Stimulated activated CD4-positive, alpha-beta T cell treated with anti-CD3 and anti-CD28 coated beads, Interleukin-4, amount 100 ng/mL, for 1 hour (primary cell): Measurements from ENCODE around the gene SOST.
A peak's percentile ranks its signal among the peaks of the same experiment; 100 is the strongest.

Source experiments
- DNase-seq: peaks from one replicate; pipeline ENCODE4 v3.0.0-alpha.2; 2020

SOST gene

GRCh38 chr17:43740541-43740940 lies 18.1 kb downstream of the SOST start:
- no peak for DNase-seq

GRCh38 chr17:43737722-43738121 lies 20.9 kb downstream of the SOST start:
- no peak for DNase-seq

- no peak for DNase-seq
These were observed 22.2 kb downstream of the SOST start for GRCh38 chr17:43736389-43736788.

- DNase-seq, result no peak
These were observed 24.2 kb downstream of the SOST start for GRCh38 chr17:43734376-43734775.

GRCh38 chr17:43733956-43734355 lies 24.6 kb downstream of the SOST start:
- DNase-seq, result no peak

GRCh38 chr17:43732958-43733357 lies 25.6 kb downstream of the SOST start:
- DNase-seq, result no peak

- no peak for DNase-seq
These were observed 30.5 kb downstream of the SOST start for GRCh38 chr17:43728081-43728480.

- DNase-seq, result no peak
These were observed 34.8 kb downstream of the SOST start for GRCh38 chr17:43723697-43724359.

- DNase-seq, result no peak
These were observed 35.5 kb downstream of the SOST start for GRCh38 chr17:43722870-43723665.

GRCh38 chr17:43722269-43722619 lies 36.3 kb downstream of the SOST start:
- no peak for DNase-seq

- no peak for DNase-seq
These were observed 36.9 kb downstream of the SOST start for GRCh38 chr17:43721537-43722268.

- peak; percentile 79 for DNase-seq
These were observed 38.1 kb downstream of the SOST start for GRCh38 chr17:43720311-43721060.

GRCh38 chr17:43719578-43719977 lies 39.0 kb downstream of the SOST start:
- DNase-seq, result no peak

- no peak for DNase-seq
These were observed 40.0 kb downstream of the SOST start for GRCh38 chr17:43718544-43718943.

- no peak for DNase-seq
These were observed 40.7 kb downstream of the SOST start for GRCh38 chr17:43717913-43718312.

- DNase-seq, result no peak
These were observed 44.0 kb downstream of the SOST start for GRCh38 chr17:43714465-43715149.

GRCh38 chr17:43713494-43714162 lies 45.0 kb downstream of the SOST start:
- peak; percentile 6 for DNase-seq

- DNase-seq, result no peak
These were observed 46.2 kb downstream of the SOST start for GRCh38 chr17:43712397-43712796.

- DNase-seq, result no peak
These were observed 48.5 kb downstream of the SOST start for GRCh38 chr17:43710101-43710500.

GRCh38 chr17:43709210-43709609 lies 49.4 kb downstream of the SOST start:
- DNase-seq, result no peak

GRCh38 chr17:43707184-43707583 lies 51.4 kb downstream of the SOST start:
- DNase-seq, result no peak

GRCh38 chr17:43706235-43706634 lies 52.4 kb downstream of the SOST start:
- no peak for DNase-seq
